GM12878 (cell line): Measurements from ENCODE around the gene APBB1IP. TPM values are rescaled to one million over a fixed set of nuclear protein-coding genes. Genes with fewer than 3 reads are reported as not detected.

Experiments used
- BCL11A ChIP-seq: IDR thresholded peaks from 2 replicates; pipeline ENCODE4 v1.6.1; 2011; ENCODE audit warnings: low read depth, low read length
- BRCA1 ChIP-seq: IDR thresholded peaks from 2 replicates; pipeline ENCODE4 v1.6.1; 2011; ENCODE audit warnings: low read depth, low read length, improper control_type of control experiment
- CHD4 ChIP-seq: fragments of 200-600 bp; sonication (generic); IDR thresholded peaks from 2 replicates; pipeline ENCODE4 v1.6.1; 2016; ENCODE audit warnings: mild to moderate bottlenecking
- CREB1 ChIP-seq: IDR thresholded peaks from 2 replicates; pipeline ENCODE4 v1.6.1; 2012; ENCODE audit warnings: low read depth, mild to moderate bottlenecking, inconsistent platforms
- FOS ChIP-seq: IDR thresholded peaks from 3 replicates; pipeline ENCODE4 v1.6.1; 2011; ENCODE audit warnings: borderline replicate concordance; ENCODE audit not compliant: insufficient read length; ENCODE audit errors: extremely low read depth
- GATAD2B ChIP-seq: fragments of 450-650 bp; conservative IDR thresholded peaks from 2 replicates; pipeline ENCODE4 v1.6.1; 2017; ENCODE audit warnings: low read depth, mild to moderate bottlenecking, moderate library complexity
- HDAC2 ChIP-seq: fragments of 200-600 bp; sonication (generic); IDR thresholded peaks from 2 replicates; pipeline ENCODE4 v1.6.1; 2017
- IKZF2 ChIP-seq, 2 experiments: fragments of 450-650 bp; IDR thresholded peaks; 2 replicates each; pipeline ENCODE4 v1.6.1; 2017; ENCODE audit warnings: mild to moderate bottlenecking in 2 of 2, moderate library complexity in 2 of 2
- KLF5 ChIP-seq: fragments of 450-650 bp; IDR thresholded peaks from 2 replicates; pipeline ENCODE4 v1.6.1; 2014; ENCODE audit warnings: mild to moderate bottlenecking; ENCODE audit not compliant: partially characterized antibody
- MTA2 ChIP-seq: fragments of 450-650 bp; IDR thresholded peaks from 2 replicates; pipeline ENCODE4 v1.6.1; 2016; ENCODE audit warnings: low read depth, mild to moderate bottlenecking, moderate library complexity
- NFYB ChIP-seq: IDR thresholded peaks from 2 replicates; pipeline ENCODE4 v1.6.1; 2011; ENCODE audit warnings: low read depth, mild to moderate bottlenecking, low read length, improper control_type of control experiment, moderate library complexity; ENCODE audit not compliant: insufficient read depth
- RAD21 ChIP-seq: IDR thresholded peaks from 2 replicates; pipeline ENCODE4 v1.6.1; 2011; ENCODE audit warnings: mild to moderate bottlenecking, low read depth, low read length, moderate library complexity; ENCODE audit not compliant: insufficient read depth
- RFX5 ChIP-seq: IDR thresholded peaks from 2 replicates; pipeline ENCODE4 v1.6.1; 2011; ENCODE audit warnings: low read depth, low read length, improper control_type of control experiment
- STAT3 ChIP-seq: IDR thresholded peaks from 2 replicates; pipeline ENCODE4 v1.6.1; 2011; ENCODE audit warnings: low read depth, low read length, improper control_type of control experiment
- SUPT20H ChIP-seq: IDR thresholded peaks from 2 replicates; pipeline ENCODE4 v1.6.1; 2011; ENCODE audit warnings: low read depth, mild to moderate bottlenecking, low read length, moderate library complexity, borderline replicate concordance; ENCODE audit not compliant: control insufficient read depth
- TAF1 ChIP-seq: IDR thresholded peaks from 2 replicates; pipeline ENCODE4 v1.6.1; 2011; ENCODE audit warnings: mild to moderate bottlenecking, low read depth, low read length, borderline replicate concordance
- TARDBP ChIP-seq: IDR thresholded peaks from 2 replicates; pipeline ENCODE4 v1.6.1; 2016; ENCODE audit warnings: borderline replicate concordance
- TCF3 ChIP-seq: IDR thresholded peaks from 2 replicates; pipeline ENCODE4 v1.6.1; 2012; ENCODE audit warnings: low read depth, mild to moderate bottlenecking, low read length, borderline replicate concordance; ENCODE audit not compliant: insufficient read depth
- ZNF384 ChIP-seq: IDR thresholded peaks from 2 replicates; pipeline ENCODE4 v1.6.1; 2012; ENCODE audit warnings: low read depth, mild to moderate bottlenecking, low read length, improper control_type of control experiment, borderline replicate concordance
- ZZZ3 ChIP-seq: IDR thresholded peaks from 2 replicates; pipeline ENCODE4 v1.6.1; 2011; ENCODE audit warnings: low read depth; ENCODE audit not compliant: control insufficient read depth, insufficient read length
- polyA plus RNA-seq, 11 experiments: library from polyadenylated mRNA; depleted of rRNA in 4 of 11; unstranded in 6 of 11; stranded (reverse) in 5 of 11; fragments of >200 nt; fragmentation: Nextera tagmentation in 4 of 11; fragmentation: Illumina TruSeq in 1 of 11; extraction: Ambion mirVana in 4 of 11; extraction: Trizol in 1 of 11; gene quantifications; 1 replicate in 1 of 11; 2 replicates in 10 of 11; pipeline versions ENCODE4 v1.2.1 to v1.2.3, GENCODE V29; 2011 to 2016; ENCODE audit warnings: inconsistent platforms in 2 of 11, missing spikeins in 2 of 11, low read depth in 1 of 11
- total RNA-seq, 4 experiments: library from RNA; depleted of rRNA in 3 of 4; stranded (reverse); fragments of >200 nt in 3 of 4; fragmentation: Illumina TruSeq in 1 of 4; extraction: Trizol in 1 of 4; gene quantifications; 2 replicates each; pipeline versions ENCODE4 v1.2.1 to v1.2.3, GENCODE V29; 2013 to 2021
- TF ChIP-seq, protein P1 (sequence below): fragments of 150-350 bp; IDR thresholded peaks from 2 replicates; pipeline ENCODE4 v1.6.1; 2016; ENCODE audit warnings: low read depth, low read length
- TF ChIP-seq, protein P2 (sequence below): fragments of 450-650 bp; IDR thresholded peaks from 2 replicates; pipeline ENCODE4 v1.6.1; 2017; ENCODE audit warnings: antibody characterized with exemption, mild to moderate bottlenecking, moderate library complexity
- TF ChIP-seq, protein P3 (sequence below): fragments of 450-650 bp; conservative IDR thresholded peaks from 2 replicates; pipeline ENCODE4 v1.6.1; 2017; ENCODE audit warnings: mild to moderate bottlenecking, moderate library complexity

The APBB1IP gene
- total and polyA plus RNA-seq, 10 of the 15 experiments (the other 5 are each of a cell fraction or from before 2014, with no cell fraction given): 7.3 to 67.4 (median 19.9) TPM

DNA sequence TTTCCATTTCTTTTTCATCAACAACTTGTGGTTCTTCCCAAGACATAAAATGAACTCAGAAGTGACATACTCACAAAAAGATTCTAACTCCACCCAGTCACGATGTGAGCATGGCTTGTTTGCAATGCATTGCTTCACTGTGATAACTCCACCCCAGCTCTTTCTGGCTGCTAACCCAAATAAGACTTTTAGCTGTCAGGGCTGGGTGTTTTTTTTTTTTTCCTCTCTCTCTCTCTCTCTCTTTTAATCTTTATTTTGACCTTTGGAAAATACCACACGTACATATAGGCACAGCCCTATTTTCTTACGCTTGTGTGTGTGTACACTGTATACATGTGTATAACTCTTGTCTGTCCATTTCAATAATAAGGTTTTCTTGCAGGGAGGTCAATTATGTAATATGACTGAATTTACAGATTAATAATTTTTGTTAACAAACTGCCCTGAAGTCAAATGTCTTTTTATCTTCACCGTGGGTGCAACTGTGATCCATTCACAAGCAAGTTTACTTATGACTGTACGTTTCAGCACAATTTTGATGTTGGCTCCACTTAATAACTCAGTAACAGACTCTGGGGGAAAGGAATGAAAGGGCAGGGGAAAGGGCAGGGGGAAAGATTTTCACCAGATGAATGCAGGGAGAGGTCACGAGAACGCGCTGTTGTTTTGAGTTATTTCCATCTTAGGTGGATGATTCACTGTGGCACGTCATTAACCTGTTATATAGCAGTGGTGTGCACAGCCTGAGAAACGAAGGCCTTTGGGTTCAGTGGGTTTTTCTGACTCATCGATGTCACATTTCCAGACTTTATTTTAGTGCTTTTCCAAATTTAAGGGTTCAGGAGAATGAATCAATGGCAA, 49.1 kb downstream of the APBB1IP start (continued):
- no peak for TF ChIP-seq RAD21
- TF ChIP-seq MTA2: peak; percentile 91
- TF ChIP-seq BRCA1: no peak
- TF ChIP-seq TAF1: no peak
- TF ChIP-seq, protein P1, sequence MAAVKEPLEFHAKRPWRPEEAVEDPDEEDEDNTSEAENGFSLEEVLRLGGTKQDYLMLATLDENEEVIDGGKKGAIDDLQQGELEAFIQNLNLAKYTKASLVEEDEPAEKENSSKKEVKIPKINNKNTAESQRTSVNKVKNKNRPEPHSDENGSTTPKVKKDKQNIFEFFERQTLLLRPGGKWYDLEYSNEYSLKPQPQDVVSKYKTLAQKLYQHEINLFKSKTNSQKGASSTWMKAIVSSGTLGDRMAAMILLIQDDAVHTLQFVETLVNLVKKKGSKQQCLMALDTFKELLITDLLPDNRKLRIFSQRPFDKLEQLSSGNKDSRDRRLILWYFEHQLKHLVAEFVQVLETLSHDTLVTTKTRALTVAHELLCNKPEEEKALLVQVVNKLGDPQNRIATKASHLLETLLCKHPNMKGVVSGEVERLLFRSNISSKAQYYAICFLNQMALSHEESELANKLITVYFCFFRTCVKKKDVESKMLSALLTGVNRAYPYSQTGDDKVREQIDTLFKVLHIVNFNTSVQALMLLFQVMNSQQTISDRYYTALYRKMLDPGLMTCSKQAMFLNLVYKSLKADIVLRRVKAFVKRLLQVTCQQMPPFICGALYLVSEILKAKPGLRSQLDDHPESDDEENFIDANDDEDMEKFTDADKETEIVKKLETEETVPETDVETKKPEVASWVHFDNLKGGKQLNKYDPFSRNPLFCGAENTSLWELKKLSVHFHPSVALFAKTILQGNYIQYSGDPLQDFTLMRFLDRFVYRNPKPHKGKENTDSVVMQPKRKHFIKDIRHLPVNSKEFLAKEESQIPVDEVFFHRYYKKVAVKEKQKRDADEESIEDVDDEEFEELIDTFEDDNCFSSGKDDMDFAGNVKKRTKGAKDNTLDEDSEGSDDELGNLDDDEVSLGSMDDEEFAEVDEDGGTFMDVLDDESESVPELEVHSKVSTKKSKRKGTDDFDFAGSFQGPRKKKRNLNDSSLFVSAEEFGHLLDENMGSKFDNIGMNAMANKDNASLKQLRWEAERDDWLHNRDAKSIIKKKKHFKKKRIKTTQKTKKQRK: no peak
- TF ChIP-seq ZNF384: peak; percentile 59; the same call in 1 of the 2 replicates
- TF ChIP-seq CHD4: no peak
- TF ChIP-seq TCF3: 0 out of 2 replicates have a peak, but pooled peaks have one; percentile 52
- no peak for TF ChIP-seq ZZZ3
- peak; percentile 80 for TF ChIP-seq CREB1
- TF ChIP-seq, protein P2, sequence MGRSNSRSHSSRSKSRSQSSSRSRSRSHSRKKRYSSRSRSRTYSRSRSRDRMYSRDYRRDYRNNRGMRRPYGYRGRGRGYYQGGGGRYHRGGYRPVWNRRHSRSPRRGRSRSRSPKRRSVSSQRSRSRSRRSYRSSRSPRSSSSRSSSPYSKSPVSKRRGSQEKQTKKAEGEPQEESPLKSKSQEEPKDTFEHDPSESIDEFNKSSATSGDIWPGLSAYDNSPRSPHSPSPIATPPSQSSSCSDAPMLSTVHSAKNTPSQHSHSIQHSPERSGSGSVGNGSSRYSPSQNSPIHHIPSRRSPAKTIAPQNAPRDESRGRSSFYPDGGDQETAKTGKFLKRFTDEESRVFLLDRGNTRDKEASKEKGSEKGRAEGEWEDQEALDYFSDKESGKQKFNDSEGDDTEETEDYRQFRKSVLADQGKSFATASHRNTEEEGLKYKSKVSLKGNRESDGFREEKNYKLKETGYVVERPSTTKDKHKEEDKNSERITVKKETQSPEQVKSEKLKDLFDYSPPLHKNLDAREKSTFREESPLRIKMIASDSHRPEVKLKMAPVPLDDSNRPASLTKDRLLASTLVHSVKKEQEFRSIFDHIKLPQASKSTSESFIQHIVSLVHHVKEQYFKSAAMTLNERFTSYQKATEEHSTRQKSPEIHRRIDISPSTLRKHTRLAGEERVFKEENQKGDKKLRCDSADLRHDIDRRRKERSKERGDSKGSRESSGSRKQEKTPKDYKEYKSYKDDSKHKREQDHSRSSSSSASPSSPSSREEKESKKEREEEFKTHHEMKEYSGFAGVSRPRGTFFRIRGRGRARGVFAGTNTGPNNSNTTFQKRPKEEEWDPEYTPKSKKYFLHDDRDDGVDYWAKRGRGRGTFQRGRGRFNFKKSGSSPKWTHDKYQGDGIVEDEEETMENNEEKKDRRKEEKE: no peak
- peak; percentile 91 for TF ChIP-seq BCL11A
- TF ChIP-seq FOS: no peak
- no peak for TF ChIP-seq HDAC2
- TF ChIP-seq KLF5: no peak
- TF ChIP-seq IKZF2 (IDR thresholded peaks at IDR 0.05): peak; percentile 96 to 98
- no peak; the same call in 1 of the 2 replicates for TF ChIP-seq STAT3
- TF ChIP-seq GATAD2B: no peak
- no peak for TF ChIP-seq SUPT20H
- TF ChIP-seq, protein P3, sequence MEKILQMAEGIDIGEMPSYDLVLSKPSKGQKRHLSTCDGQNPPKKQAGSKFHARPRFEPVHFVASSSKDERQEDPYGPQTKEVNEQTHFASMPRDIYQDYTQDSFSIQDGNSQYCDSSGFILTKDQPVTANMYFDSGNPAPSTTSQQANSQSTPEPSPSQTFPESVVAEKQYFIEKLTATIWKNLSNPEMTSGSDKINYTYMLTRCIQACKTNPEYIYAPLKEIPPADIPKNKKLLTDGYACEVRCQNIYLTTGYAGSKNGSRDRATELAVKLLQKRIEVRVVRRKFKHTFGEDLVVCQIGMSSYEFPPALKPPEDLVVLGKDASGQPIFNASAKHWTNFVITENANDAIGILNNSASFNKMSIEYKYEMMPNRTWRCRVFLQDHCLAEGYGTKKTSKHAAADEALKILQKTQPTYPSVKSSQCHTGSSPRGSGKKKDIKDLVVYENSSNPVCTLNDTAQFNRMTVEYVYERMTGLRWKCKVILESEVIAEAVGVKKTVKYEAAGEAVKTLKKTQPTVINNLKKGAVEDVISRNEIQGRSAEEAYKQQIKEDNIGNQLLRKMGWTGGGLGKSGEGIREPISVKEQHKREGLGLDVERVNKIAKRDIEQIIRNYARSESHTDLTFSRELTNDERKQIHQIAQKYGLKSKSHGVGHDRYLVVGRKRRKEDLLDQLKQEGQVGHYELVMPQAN: no peak
- no peak for TF ChIP-seq TARDBP
- no peak for TF ChIP-seq RFX5
- no peak for TF ChIP-seq NFYB
